OCI-LY1 (cell line): ENCODE measurements around the gene LPGAT1.

ENCODE experiments used
- H2AFZ ChIP-seq: fragments of 200-600 bp; sonication (generic), shearing (Covaris generic); 2 replicates; pipeline ENCODE4 v1.6.0; 2014; ENCODE audit warnings: antibody characterized with exemption, mild to moderate bottlenecking, low read length
- H3F3A ChIP-seq: fragments of 200-600 bp; sonication (generic), shearing (Covaris generic); 2 replicates; pipeline ENCODE4 v1.6.0; 2014; ENCODE audit warnings: mild to moderate bottlenecking, antibody characterized with exemption, low read length, moderate library complexity; ENCODE audit not compliant: insufficient read depth
- H3K27ac ChIP-seq: fragments of 200-600 bp; sonication (generic); 2 replicates; pipeline ENCODE4 v1.5.1; 2014; ENCODE audit warnings: low read length, mixed run types, mild to moderate bottlenecking, low read depth; ENCODE audit not compliant: poor library complexity, severe bottlenecking
- H3K27me3 ChIP-seq: fragments of 200-600 bp; sonication (generic); 2 replicates; pipeline ENCODE4 v1.6.0; 2014; ENCODE audit warnings: antibody characterized with exemption, mild to moderate bottlenecking, low read length, moderate library complexity; ENCODE audit not compliant: insufficient read depth
- H3K36me3 ChIP-seq: fragments of 200-600 bp; sonication (generic); 2 replicates; pipeline ENCODE4 v1.6.1; 2014; ENCODE audit warnings: mild to moderate bottlenecking, antibody characterized with exemption, low read length, moderate library complexity, mixed read lengths; ENCODE audit not compliant: insufficient read depth
- H3K4me1 ChIP-seq: fragments of 200-600 bp; sonication (generic); 2 replicates; pipeline ENCODE4 v1.5.1; 2014; ENCODE audit warnings: mild to moderate bottlenecking, low read length, moderate library complexity; ENCODE audit not compliant: insufficient read depth, severe bottlenecking
- H3K4me2 ChIP-seq: fragments of 200-600 bp; sonication (generic), shearing (Covaris generic); 2 replicates; pipeline ENCODE4 v1.6.1; 2014; ENCODE audit warnings: low read length
- H3K4me3 ChIP-seq: fragments of 200-600 bp; sonication (generic); 2 replicates; pipeline ENCODE4 v1.5.1; 2014; ENCODE audit warnings: low read length, low read depth, mild to moderate bottlenecking, mixed read lengths; ENCODE audit not compliant: poor library complexity, severe bottlenecking
- H3K79me2 ChIP-seq: fragments of 200-600 bp; shearing (Covaris generic); 2 replicates; pipeline ENCODE4 v1.6.1; 2016; ENCODE audit warnings: mixed run types, low read length, mixed read lengths; ENCODE audit not compliant: insufficient read depth
- H3K9ac ChIP-seq: fragments of 200-600 bp; sonication (generic), shearing (Covaris generic); 2 replicates; pipeline ENCODE4 v1.6.1; 2014; ENCODE audit warnings: mild to moderate bottlenecking, low read length, mixed read lengths
- H3K9me2 ChIP-seq: fragments of 200-600 bp; sonication (generic), shearing (Covaris generic); 2 replicates; pipeline ENCODE4 v1.6.1; 2014; ENCODE audit warnings: low read depth, mild to moderate bottlenecking, low read length, mixed read lengths
- H3K9me3 ChIP-seq: fragments of 200-600 bp; shearing (Covaris generic); 2 replicates; pipeline ENCODE4 v1.6.1; 2014; ENCODE audit warnings: low read length, mixed read lengths
- H4K20me1 ChIP-seq: fragments of 200-600 bp; sonication (generic), shearing (Covaris generic); 2 replicates; pipeline ENCODE4 v1.6.0; 2016; ENCODE audit warnings: mild to moderate bottlenecking, low read length; ENCODE audit not compliant: insufficient read depth
- EZH2 ChIP-seq: fragments of 200-600 bp; sonication (generic), shearing (Covaris generic); IDR thresholded peaks from 2 replicates; pipeline ENCODE4 v1.8.0; 2017; ENCODE audit warnings: borderline replicate concordance, mixed run types, mild to moderate bottlenecking, antibody characterized with exemption, low read length, moderate library complexity, mixed read lengths
- TF ChIP-seq, protein P1 (sequence below): fragments of 200-600 bp; sonication (generic), shearing (Covaris generic); IDR thresholded peaks from 2 replicates; pipeline ENCODE4 v1.5.1; 2017; ENCODE audit warnings: mild to moderate bottlenecking, antibody characterized with exemption, low read length, moderate library complexity, mixed read lengths

LPGAT1 gene

DNA sequence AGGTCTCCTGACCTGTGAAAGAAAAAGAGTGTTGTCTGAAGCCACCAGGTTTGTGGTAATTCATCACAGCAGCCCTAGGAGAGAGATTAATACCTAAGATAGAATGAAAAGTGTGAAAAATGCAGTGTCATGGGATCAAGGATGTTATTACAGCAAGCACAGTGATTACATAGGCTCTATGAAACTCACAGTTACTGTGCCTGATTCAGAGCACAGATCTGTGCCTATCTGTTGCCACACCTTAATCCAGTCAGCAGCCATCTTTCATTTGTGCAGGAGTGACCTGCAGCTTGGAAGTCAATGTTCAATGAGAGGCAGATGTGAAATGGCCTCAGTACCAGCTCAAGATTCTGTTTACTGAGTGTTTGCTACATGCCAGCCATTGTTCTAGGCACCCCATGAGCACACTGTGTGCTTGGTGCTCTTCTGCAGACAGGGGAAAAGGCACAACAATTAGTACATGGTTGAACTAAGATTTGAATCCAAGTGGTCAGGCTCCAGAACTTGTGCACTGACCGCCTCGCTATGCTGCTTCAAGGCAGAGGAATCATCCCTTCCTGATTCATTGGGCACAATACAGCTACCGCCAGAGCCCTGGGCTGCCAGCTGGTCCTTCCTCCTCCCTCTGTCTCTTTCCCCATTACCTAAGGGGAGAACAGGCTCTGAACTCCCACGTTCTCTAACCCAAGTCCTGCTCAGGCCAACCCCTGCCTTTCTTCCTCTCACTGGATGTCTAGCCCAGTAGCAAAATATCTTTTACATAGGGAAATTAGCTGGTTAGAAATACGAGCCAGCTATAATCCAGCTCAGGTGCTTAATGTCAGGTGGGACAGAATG, 98.9 kb downstream of the LPGAT1 start:
- Histone ChIP-seq H3K4me2 (no peak overlapping the region), H3K9ac (no peak overlapping the region), H3K4me3 (no peak overlapping the region), H3K9me2 (no peaks in the 10 kb centered on the region), H3K27ac (no peak overlapping the region), H3F3A (no peaks in the 10 kb centered on the region), H3K79me2 (no peaks in the 10 kb centered on the region), H3K36me3 (no peaks in the 10 kb centered on the region), H2AFZ (no peak overlapping the region), H4K20me1 (no peaks in the 10 kb centered on the region), H3K4me1 (no peaks in the 10 kb centered on the region), H3K9me3 (no peaks in the 10 kb centered on the region), H3K27me3 (no peaks in the 10 kb centered on the region)
- TF ChIP-seq, protein P1, sequence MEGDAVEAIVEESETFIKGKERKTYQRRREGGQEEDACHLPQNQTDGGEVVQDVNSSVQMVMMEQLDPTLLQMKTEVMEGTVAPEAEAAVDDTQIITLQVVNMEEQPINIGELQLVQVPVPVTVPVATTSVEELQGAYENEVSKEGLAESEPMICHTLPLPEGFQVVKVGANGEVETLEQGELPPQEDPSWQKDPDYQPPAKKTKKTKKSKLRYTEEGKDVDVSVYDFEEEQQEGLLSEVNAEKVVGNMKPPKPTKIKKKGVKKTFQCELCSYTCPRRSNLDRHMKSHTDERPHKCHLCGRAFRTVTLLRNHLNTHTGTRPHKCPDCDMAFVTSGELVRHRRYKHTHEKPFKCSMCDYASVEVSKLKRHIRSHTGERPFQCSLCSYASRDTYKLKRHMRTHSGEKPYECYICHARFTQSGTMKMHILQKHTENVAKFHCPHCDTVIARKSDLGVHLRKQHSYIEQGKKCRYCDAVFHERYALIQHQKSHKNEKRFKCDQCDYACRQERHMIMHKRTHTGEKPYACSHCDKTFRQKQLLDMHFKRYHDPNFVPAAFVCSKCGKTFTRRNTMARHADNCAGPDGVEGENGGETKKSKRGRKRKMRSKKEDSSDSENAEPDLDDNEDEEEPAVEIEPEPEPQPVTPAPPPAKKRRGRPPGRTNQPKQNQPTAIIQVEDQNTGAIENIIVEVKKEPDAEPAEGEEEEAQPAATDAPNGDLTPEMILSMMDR = no peak
- no peak for TF ChIP-seq EZH2

GRCh38 chr1:211730347-211730746, 100.2 kb downstream of the LPGAT1 start:
- no peak overlapping the region for H2AFZ ChIP-seq
- no peak overlapping the region for H3K4me2 ChIP-seq

DNA sequence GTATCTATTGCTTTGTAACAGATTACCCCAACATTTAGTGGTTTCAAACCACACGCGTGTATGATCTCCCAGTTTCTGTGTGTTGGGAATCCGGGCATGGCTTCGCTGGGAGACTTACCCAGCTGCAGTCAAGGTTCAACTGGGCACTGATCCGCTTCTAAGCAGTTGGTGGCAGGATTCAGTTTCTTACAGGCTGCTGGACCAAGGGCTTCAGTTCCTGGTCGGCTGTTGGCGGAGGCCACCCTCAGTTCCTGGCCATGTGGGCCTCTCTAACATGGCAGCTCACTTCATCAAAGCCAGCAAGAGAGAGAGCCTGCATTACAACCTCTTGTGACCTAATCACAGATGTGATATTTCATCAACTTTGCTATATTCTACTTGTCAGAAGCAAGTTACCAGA, 101.3 kb downstream of the LPGAT1 start:
- no peak overlapping the region for H3K9ac ChIP-seq
- no peak overlapping the region for H3K4me3 ChIP-seq
- no peaks in the 10 kb centered on the region for H3K9me3 ChIP-seq
- TF ChIP-seq EZH2 = no peak
- TF ChIP-seq, protein P1 = no peak
- H3K4me1 ChIP-seq = no peaks in the 10 kb centered on the region
- no peak overlapping the region for H2AFZ ChIP-seq
- H3K27me3 ChIP-seq = no peaks in the 10 kb centered on the region
- no peaks in the 10 kb centered on the region for H3K36me3 ChIP-seq
- H3K9me2 ChIP-seq = no peaks in the 10 kb centered on the region
- H3K4me2 ChIP-seq = no peak overlapping the region
- no peak overlapping the region for H3K27ac ChIP-seq
- no peaks in the 10 kb centered on the region for H4K20me1 ChIP-seq
- no peaks in the 10 kb centered on the region for H3K79me2 ChIP-seq
- H3F3A ChIP-seq = no peaks in the 10 kb centered on the region

More at GRCh38 chr1:211730347-211730746, 100.2 kb downstream of the LPGAT1 start:
- Histone ChIP-seq H3K9ac (no peak overlapping the region), H3K36me3 (no peaks in the 10 kb centered on the region), H3K4me1 (no peaks in the 10 kb centered on the region), H3K79me2 (no peaks in the 10 kb centered on the region), H3K9me3 (no peaks in the 10 kb centered on the region), H3K27me3 (no peaks in the 10 kb centered on the region), H4K20me1 (no peaks in the 10 kb centered on the region), H3F3A (no peaks in the 10 kb centered on the region), H3K4me3 (no peak overlapping the region), H3K9me2 (no peaks in the 10 kb centered on the region), H3K27ac (no peak overlapping the region)
- TF ChIP-seq, protein P1 = no peak
- TF ChIP-seq EZH2 = no peak
